SIG-M5 (cell line): ENCODE measurements around the gene LGR5.

Source experiments
- DNase-seq: peaks from one replicate; lab custom pipeline; 2025; lab: John Stamatoyannopoulos, UW

LGR5 gene

GRCh38 chr12:71599210-71599609 lies 159.6 kb downstream of the LGR5 start:
- no peak for DNase-seq

GRCh38 chr12:71601546-71601945 lies 161.9 kb downstream of the LGR5 start:
- DNase-seq: no peak

GRCh38 chr12:71602761-71603577 lies 163.4 kb downstream of the LGR5 start:
- DNase-seq: no peak

DNA sequence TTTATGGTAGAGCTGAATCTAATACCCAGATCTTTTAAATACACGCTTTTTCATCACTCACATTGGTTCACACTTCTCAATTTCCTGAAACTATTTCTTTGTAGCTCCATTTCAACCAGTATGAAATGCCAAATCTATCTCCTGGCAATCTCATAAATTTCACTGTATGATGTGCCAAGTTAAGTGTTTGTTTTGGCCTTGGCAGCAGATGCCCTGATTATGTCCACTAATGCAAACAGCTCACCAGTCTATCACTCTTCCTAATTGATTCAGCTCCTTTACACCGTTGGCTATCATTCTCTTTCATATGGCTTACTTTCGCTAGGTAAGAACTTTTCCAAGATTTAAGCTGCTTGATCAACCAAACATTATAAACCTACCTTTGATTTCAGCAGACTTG lies 165.4 kb downstream of the LGR5 start:
- no peak for DNase-seq

- no peak for DNase-seq
These were observed 168.1 kb downstream of the LGR5 start for GRCh38 chr12:71607494-71608330.

DNA sequence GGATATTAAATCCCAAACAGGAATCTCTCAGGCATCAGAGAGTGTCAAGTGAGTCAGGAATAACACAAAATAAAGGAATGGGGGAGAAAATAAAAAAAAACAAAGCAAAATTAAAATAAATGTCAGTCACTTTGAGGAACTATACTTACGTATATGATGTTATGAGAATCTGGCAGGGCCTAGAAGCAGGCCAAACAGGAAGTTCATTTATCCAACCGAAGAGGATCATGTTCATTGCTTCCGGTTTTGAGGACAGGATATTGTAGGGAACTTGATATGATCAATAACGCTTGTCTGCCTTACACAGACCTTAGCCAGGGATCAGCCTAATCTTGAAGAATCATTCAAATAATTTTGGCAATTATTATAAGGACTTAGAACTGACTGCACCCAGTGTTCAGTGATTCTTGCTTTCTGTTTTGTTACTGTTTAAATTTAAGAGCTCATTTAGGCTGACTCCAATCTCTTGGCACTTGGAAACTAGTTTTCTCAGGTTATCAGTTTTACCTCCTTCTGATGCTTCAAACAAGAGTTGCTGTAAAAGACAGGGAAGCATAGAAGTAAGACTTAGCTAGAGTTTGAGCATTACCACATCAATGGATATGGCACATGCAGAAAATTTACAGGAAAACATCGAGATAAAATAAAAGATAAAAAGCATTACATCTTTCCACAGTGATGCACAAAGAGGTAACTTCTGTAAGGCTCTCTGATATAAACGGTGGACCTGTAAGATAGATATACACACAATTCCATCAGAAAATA lies 170.6 kb downstream of the LGR5 start:
- no peak for DNase-seq

GRCh38 chr12:71621938-71622337 lies 182.3 kb downstream of the LGR5 start:
- DNase-seq: no peak

DNA sequence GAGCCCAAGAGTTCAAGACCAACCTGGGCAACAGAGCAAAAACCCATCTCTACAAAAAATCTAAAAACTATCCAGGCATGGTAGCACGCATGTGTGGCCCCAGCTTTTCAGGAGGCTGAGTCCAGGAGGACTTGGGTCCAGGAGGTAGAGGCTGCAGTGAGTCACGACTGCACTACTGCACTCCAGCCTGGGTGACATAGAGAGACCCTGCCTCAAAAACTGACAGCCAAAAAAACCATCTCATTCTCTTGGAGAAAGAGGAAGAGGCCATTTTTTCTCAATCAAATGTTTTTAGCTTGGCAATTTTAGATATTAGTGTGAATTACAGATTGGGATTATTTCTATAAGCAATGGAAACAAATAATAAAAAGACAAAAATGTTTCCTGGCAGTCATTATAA lies 185.9 kb downstream of the LGR5 start:
- no peak for DNase-seq

DNA sequence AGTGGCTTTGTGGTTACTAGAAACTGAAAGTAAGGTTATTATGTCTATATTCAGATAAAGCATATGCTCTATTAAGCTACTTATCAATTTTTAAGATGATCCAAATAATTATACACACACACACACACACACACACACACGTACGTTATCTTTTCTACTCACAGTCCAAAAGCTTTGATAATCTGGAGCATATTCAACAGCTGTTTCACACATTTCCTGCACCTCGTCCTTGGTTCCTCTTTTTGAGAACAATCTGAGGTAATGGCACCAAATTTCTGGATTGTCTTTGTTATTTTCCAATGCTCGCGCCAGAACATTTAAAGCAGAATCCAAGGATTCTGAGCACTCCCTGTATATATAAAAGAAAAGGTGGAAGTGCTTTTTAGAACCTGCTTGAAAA lies 186.5 kb downstream of the LGR5 start:
- DNase-seq: no peak

GRCh38 chr12:71626768-71627167 lies 187.2 kb downstream of the LGR5 start:
- DNase-seq: no peak

DNA sequence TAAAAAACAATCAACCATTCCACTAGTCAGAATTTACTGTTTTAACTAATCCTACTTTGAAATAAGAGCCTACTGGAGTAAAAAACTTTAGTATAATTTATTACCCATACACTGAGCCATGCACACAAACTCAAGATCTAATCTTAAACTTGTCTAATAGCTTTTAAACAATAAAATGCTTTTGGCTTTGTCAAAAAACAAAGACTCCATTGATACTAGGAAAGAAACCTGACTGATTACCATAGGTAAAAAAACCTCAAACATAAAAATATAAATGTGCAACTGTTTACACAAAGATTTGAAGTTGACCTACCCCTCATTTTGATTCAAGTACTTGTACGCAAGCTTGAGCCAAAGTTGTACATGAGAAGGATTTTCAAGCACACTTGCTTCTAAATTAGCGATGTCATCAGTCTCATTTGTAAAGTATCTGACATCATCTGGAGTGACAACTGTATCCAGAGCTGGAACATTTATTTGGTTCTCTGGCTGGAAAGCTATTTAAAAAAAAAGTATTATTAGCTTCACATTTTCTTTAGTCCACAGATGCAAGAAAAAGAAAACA lies 187.9 kb downstream of the LGR5 start:
- no peak for DNase-seq
